Measurements from ENCODE around the gene PAX2. TPM values are rescaled to one million over a fixed set of nuclear protein-coding genes. Genes with fewer than 3 reads are reported as not detected.
A peak's percentile ranks its signal among the peaks of the same experiment; 100 is the strongest.

Gene PAX2
- total and polyA plus RNA-seq, 4 donors = not detected

- WGBS, 2 donors = 60 to 63% methylated on average over 5 of the region's 5 CpGs
- Histone ChIP-seq H3K9me3 (ENCODE audit: control insufficient read depth, low read length) (no peaks in the 10 kb centered on the region), H3K4me1 (ENCODE audit: control insufficient read depth in 1 of 2, insufficient read depth in 2 of 2, low read length in 2 of 2) (no peaks in the 10 kb centered on the region), H3K27me3 (ENCODE audit: control insufficient read depth in 1 of 2, insufficient read depth in 2 of 2, low read length in 1 of 2) (no peaks in the 10 kb centered on the region), H3K27ac (ENCODE audit: low read depth in 1 of 2, low read length in 2 of 2) (no peak overlapping the region), H3K4me3 (ENCODE audit: low read length in 2 of 2) (no peak overlapping the region), H3K36me3 (ENCODE audit: control insufficient read depth in 1 of 2, insufficient read depth in 2 of 2, low read length in 1 of 2) (no peaks in the 10 kb centered on the region)
- no peak for ATAC-seq (ENCODE audit: low FRiP score)
- intact Hi-C loops (cut with DNase I) = loop anchor here in 1 of 2 donors (10.0 kb wide), 1 partner anchor 311 kb away; no protein-coding TSS in a partner anchor
- DNase-seq = peak; percentile 3 to 38
Measured at GRCh38 chr10:100875484-100876166, 130.2 kb downstream of the PAX2 start.

GRCh38 chr10:100876585-100877460 is 131.4 kb downstream of the PAX2 start:
- Histone ChIP-seq H3K9me3 (ENCODE audit: control insufficient read depth, low read length) (no peaks in the 10 kb centered on the region), H3K27me3 (ENCODE audit: control insufficient read depth in 1 of 2, insufficient read depth in 2 of 2, low read length in 1 of 2) (no peaks in the 10 kb centered on the region), H3K4me1 (ENCODE audit: control insufficient read depth in 1 of 2, insufficient read depth in 2 of 2, low read length in 2 of 2) (no peaks in the 10 kb centered on the region), H3K27ac (ENCODE audit: low read depth in 1 of 2, low read length in 2 of 2) (no peak overlapping the region), H3K4me3 (ENCODE audit: low read length in 2 of 2) (no peak overlapping the region), H3K36me3 (ENCODE audit: control insufficient read depth in 1 of 2, insufficient read depth in 2 of 2, low read length in 1 of 2) (no peaks in the 10 kb centered on the region)
- ATAC-seq (ENCODE audit: low FRiP score) = no peak
- intact Hi-C loops (cut with DNase I) = loop anchor here in 1 of 2 donors (10.0 kb wide), 1 partner anchor 312 kb away; no protein-coding TSS in a partner anchor
- WGBS, 2 donors = 55 to 57% methylated on average over 24 of the region's 24 CpGs
- DNase-seq = peak in 1 of 2 donors; percentile 25

GRCh38 chr10:100877461-100877850 is 132.1 kb downstream of the PAX2 start:
- ATAC-seq (ENCODE audit: low FRiP score) (no peak), DNase-seq (peak in 1 of 2 donors; percentile 49)
- Histone ChIP-seq H3K9me3 (ENCODE audit: control insufficient read depth, low read length) (no peaks in the 10 kb centered on the region), H3K4me1 (ENCODE audit: control insufficient read depth in 1 of 2, insufficient read depth in 2 of 2, low read length in 2 of 2) (no peaks in the 10 kb centered on the region), H3K27ac (ENCODE audit: low read depth in 1 of 2, low read length in 2 of 2) (no peak overlapping the region), H3K27me3 (ENCODE audit: control insufficient read depth in 1 of 2, insufficient read depth in 2 of 2, low read length in 1 of 2) (no peaks in the 10 kb centered on the region), H3K36me3 (ENCODE audit: control insufficient read depth in 1 of 2, insufficient read depth in 2 of 2, low read length in 1 of 2) (no peaks in the 10 kb centered on the region), H3K4me3 (ENCODE audit: low read length in 2 of 2) (no peak overlapping the region)
- WGBS, 2 donors = 81 to 86% methylated on average over 11 of the region's 11 CpGs
- intact Hi-C loops (cut with DNase I) = loop anchor here in 1 of 2 donors (10.0 kb wide), 1 partner anchor 313 kb away; no protein-coding TSS in a partner anchor

- DNase-seq (peak in 1 of 2 donors; percentile 62), ATAC-seq (ENCODE audit: low FRiP score) (peak; percentile 53)
- H3K27me3 ChIP-seq (ENCODE audit: control insufficient read depth in 1 of 2, insufficient read depth in 2 of 2, low read length in 1 of 2) = no peaks in the 10 kb centered on the region
- no peaks in the 10 kb centered on the region for H3K36me3 ChIP-seq (ENCODE audit: control insufficient read depth in 1 of 2, insufficient read depth in 2 of 2, low read length in 1 of 2)
- intact Hi-C loops (cut with DNase I) = loop anchor here in 1 of 2 donors (10.0 kb wide), 1 partner anchor 314 kb away; no protein-coding TSS in a partner anchor
- H3K4me3 ChIP-seq (ENCODE audit: low read length in 2 of 2) = no peak overlapping the region
- H3K27ac ChIP-seq (ENCODE audit: low read depth in 1 of 2, low read length in 2 of 2) = no peak overlapping the region
- no peaks in the 10 kb centered on the region for H3K9me3 ChIP-seq (ENCODE audit: control insufficient read depth, low read length)
- peaks cover 0 to 1% of the 10 kb centered on the region in 2 donors for H3K4me1 ChIP-seq (ENCODE audit: control insufficient read depth in 1 of 2, insufficient read depth in 2 of 2, low read length in 2 of 2)
- 11 to 13% methylated on average over 5 of the region's 5 CpGs for WGBS, 2 donors
Measured at GRCh38 chr10:100878291-100878910, 133.0 kb downstream of the PAX2 start.

Other genes with a start within 250 kb of the PAX2 start
- 10 to 100 TPM in 1 of 2 donors, 1 to 10 TPM in 1; 8.7 to 16.9 TPM for gene SEC31B, start 225.7 kb upstream of the PAX2 start, total RNA-seq
- gene SEC31B, start 225.7 kb upstream of the PAX2 start, polyA plus RNA-seq = 10 to 100 TPM in 1 of 2 donors, 1 to 10 TPM in 1; 4.6 to 20.0 TPM
- gene NDUFB8, start 215.7 kb upstream of the PAX2 start, total RNA-seq = 100 to 1,000 TPM; 127 TPM
- gene NDUFB8, start 215.7 kb upstream of the PAX2 start, polyA plus RNA-seq = 100 to 1,000 TPM; 322 to 337 TPM
- gene HIF1AN, start 209.6 kb upstream of the PAX2 start, total RNA-seq = 10 to 100 TPM; 35.8 to 42.7 TPM
- 10 to 100 TPM in 1 of 2 donors, 1 to 10 TPM in 1; 6.0 to 10.8 TPM for gene HIF1AN, start 209.6 kb upstream of the PAX2 start, polyA plus RNA-seq
- gene SLF2, start 167.4 kb downstream of the PAX2 start, total RNA-seq = 10 to 100 TPM; 20.3 to 38.3 TPM
- gene SLF2, start 167.4 kb downstream of the PAX2 start, polyA plus RNA-seq = 10 to 100 TPM in 1 of 2 donors, 1 to 10 TPM in 1; 5.6 to 13.2 TPM
- gene SEMA4G, start 223.9 kb downstream of the PAX2 start, total RNA-seq = 1 to 10 TPM; 1.5 to 4.2 TPM
- 1 to 10 TPM; 2.1 to 7.5 TPM for gene SEMA4G, start 223.9 kb downstream of the PAX2 start, polyA plus RNA-seq
- gene MRPL43, start 241.9 kb downstream of the PAX2 start, total RNA-seq = 10 to 100 TPM; 38.9 to 59.8 TPM
- 100 to 1,000 TPM in 1 of 2 donors, 10 to 100 TPM in 1; 69.4 to 104 TPM for gene MRPL43, start 241.9 kb downstream of the PAX2 start, polyA plus RNA-seq
- gene TWNK, start 242.0 kb downstream of the PAX2 start, total RNA-seq = 1 to 10 TPM; 4.6 to 5.7 TPM
- 1 to 10 TPM; 3.0 to 4.5 TPM for gene TWNK, start 242.0 kb downstream of the PAX2 start, polyA plus RNA-seq